ENCODE results near the gene JOSD1. TPM values are rescaled to one million over a fixed set of nuclear protein-coding genes. Genes with fewer than 3 reads are reported as not detected.

The JOSD1 gene
- total RNA-seq, result 74.6 and 77.6 TPM in 2 replicates

DNA sequence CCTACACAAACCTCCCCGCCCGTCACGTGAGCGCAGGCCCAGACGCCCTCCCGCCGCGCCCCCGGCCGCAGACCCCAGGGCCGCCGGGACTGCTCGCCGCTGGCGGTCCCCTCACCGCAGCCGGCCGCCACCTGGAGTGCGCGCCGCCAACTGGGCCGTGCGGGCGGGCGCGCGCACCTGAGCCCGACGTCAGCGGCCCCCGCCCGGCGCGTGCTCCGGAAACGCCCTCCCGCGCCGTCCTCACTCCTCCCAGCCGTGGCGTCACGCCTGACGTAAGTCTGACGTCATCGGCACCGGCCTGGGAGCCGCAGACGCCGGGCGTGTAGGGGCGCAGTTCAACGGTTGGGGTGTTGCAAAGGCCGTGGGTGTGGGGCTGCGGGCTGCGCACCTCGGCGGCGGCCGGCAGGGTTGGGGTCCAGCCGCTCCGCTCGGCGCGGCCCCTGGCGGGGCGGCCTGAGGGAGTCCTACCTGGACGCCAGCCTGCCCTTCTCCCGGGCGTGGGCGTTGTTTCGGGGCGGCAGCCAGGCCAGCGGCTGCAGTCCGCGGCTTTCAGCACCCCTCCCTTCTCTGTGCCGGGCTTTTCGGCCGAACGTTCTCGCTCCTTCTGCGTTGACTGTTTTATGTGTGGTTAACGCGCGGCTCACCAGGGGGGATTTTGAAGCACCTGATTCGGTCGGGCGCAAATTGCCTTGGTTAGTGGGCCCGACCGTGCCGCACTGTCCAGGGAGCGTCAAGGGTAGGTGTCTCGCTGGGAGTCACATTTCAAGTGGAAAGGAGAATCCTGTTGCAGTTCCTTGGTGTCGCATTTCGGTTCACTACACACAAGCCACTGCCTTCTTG, at the start of gene JOSD1:
Gene JOSD1 (minus strand): TSS at position 155 of the 840 bp plus-strand sequence. CDS start 956 bp downstream, outside the sequence.
- intact Hi-C loops (cut with micrococcal nuclease), result loop anchor here (1.0 to 2.0 kb wide), 4 partner anchors 20 to 1476 kb away; partner anchors contain the start of genes CBY1, DDX17, FAM227A and TNRC6B

DNA sequence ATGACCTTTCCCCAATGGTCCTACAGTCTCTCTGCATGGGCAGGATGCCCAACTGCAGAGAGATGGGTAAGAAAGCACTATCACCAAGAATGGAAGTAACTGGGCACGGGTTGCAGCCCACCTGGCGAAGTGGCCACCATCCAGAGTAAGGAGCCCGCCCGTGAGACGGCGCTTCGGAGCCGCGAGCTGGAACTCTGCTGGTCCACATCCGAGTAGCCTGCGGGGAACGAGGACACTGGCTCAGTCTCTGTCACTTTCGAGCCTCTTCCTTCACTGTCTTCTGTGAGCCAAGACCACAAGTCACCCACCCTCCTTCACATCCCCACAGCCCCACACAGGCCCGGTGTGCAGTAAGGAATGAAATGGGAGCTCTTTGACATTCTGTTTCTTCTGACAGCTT, 49.4 kb upstream of the JOSD1 start:
- intact Hi-C loops (cut with micrococcal nuclease), result loop anchor here (2.0 to 10.0 kb wide), 3 partner anchors 15 to 237 kb away; partner anchors contain the start of gene APOBEC3A

DNA sequence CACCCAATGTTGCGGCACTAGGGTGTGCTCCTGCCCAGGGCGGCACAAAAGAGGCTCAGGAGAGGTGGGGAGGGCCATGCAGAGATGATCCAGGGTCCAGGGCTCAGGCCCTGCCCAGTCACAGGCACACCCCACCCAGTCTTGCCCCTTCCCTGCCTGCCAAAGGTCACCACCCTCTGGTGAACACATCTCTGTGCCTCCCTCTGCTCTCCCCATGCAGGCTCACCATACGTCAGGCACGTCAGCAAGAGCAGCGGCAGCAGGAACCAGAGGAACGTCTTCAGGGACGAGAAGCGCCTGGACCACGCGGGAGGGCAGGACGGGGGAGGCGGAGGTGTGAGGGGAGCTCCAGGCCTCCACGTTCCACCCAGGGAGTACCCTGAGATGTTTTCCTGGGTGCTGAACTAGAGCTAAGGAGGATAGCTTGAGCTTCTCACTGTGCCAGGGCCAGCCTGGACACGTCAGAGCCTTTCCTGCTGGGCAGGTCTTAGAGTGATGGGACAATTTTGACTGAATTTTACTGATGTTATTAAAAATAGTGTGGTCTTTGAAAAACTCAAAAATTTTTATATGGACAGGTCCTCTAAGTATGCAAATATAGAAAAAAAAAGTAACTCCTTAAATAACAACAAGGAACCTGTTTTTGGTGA, 47.9 kb upstream of the JOSD1 start:
- intact Hi-C loops (cut with micrococcal nuclease), result no loop called here

DNA sequence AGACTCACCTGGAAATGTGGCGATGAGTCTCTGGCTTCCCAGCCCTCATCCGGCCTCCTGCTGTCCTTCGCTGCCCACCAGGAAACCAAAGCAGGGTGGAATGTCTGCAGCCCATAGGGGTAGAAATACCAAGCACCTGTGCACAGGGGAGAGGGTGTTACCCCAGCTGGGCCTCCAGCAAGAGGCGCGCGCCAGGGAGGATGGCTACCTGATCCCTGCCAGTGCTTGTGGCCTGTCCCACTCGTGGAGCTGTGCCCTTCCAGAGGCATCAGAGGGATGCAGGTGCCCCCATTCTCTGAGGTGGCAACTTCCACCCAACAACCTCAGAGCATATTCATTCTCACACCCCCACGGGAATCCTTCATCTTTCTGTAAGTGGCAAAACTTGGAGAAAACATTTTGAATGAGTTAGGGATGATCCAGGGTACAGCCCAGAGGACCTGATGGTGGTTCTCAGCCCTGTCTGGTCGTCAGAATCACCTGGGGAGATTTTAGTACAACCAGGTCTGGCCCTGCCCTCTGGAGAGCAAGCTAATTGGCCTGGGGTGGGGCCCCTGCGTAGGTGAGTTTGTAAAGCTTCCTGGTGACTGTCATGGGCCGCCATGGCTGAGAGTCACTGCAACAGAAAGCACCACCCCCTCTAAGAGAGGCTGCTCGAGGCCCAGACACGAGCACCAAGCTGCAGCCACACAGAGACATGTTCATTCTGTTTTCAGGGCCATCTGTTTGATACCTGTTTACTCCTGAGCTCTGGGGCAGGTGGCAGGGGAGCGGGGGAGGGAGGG, 45.1 kb upstream of the JOSD1 start:
- intact Hi-C loops (cut with micrococcal nuclease), result no loop called here

DNA sequence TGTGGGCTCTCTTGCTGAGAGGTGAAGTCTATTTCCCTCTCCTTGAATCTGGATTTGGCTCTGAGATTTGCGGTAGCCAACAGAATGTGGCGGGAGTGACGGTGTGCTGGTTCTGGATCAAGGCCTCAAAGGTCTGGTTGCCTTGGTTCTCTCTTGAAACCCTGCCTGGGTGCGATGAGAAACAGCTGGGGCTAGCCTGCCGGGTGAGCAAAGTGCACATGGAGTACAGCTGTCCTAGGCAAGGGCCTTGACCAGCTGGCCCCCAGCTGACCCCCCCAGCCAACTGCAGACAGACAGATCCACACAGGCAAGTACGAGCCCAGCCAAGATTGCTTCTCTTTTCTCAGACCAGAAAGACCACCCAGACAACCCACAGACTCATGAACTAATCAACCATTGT, 44.2 kb upstream of the JOSD1 start:
- intact Hi-C loops (cut with micrococcal nuclease), result no loop called here

DNA sequence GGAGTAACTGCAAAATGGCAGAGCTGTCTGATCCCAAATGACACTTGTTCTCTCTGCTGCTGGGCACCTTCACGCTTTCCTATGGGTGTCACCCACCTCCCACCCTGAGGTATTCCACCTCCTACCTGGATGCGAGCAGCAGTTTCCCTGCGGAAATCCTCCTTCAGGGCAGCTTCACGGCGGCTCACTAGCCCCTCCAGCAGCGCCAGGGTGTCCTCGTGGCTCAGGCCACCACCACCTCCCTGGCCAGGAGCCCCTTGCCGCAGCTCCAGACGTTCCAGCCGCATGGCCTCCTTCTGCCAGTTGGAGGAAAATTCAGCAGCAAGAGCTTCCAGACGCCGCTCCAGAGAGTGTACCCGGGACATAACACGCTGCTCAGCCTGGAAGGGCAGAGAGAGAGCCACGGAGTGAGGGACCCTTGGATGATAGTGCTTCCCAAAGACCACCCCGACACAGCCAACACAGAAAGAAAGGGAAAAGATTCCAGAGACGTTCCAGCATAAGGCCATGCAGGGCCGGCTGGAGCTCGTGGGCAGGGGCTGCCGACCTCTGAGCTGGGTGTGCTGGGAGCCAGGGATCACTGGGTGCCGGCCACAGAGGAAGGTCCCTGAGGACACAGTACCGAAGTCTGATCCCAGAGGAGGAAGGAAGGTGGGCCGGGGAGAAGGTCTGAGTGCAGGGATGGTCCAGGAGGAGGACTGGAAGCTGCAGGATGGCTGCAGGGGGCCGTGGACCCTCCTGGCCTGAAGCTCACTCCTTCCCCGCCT, 41.6 kb upstream of the JOSD1 start:
- intact Hi-C loops (cut with micrococcal nuclease), result no loop called here

DNA sequence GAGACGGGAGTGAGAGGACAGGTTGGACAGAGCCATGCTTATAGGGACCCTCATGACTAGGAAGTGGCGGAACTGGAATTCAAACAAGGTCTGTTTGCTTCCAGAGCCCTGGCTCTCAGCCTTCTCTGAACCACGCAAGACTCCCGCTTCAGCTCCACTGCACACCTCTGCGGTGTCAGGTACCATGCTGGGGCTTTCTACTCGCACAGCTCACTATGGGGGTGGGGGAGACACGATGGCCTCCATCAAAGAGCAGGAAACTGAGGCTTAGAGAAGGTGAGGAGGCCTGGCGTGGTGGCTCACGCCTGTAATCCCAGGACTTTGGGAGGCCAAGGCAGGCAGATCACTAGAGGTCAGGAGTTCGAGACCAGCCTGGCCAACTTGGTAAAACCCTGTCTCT, 40.8 kb upstream of the JOSD1 start:
- intact Hi-C loops (cut with micrococcal nuclease), result no loop called here

DNA sequence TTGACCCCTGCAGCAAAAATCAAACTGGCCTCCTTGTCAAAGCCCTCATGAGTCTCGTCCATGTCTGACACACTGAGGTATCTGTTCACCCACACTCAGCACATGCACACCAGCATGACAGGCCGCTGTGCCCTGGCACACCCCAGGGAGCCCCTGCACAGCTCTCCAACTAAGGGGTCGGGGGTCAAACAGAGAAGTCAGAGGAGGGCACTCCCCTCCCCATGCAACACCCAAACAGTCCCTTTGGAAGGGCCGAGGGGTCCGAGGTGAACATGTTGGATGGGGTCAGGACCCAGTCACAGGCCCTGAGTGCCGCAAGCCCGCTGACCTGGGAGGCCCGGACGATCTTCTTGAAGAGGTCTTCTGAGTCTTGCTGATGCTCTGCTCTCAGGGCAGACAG, 40.4 kb upstream of the JOSD1 start:
- intact Hi-C loops (cut with micrococcal nuclease), result no loop called here

DNA sequence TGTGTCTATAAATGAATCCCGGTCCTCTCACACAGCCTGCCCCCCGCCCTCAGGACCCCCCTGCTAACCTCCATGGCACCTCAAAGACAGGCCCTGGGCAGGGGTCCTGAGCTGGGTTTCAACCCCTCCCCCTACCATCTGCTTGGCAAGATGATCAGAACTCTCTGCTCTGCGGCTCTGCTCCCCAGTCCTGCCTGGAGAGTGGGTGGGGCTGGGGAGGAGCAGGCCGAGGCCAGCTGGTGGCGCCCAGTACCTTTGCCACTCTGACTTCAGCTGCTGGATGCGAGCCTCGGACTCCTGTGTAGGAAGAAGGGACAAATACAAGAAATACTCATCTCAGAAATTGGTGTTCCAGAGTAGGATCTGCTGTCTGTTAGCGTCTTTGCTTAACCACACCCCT, 40.0 kb upstream of the JOSD1 start:
- intact Hi-C loops (cut with micrococcal nuclease), result no loop called here

DNA sequence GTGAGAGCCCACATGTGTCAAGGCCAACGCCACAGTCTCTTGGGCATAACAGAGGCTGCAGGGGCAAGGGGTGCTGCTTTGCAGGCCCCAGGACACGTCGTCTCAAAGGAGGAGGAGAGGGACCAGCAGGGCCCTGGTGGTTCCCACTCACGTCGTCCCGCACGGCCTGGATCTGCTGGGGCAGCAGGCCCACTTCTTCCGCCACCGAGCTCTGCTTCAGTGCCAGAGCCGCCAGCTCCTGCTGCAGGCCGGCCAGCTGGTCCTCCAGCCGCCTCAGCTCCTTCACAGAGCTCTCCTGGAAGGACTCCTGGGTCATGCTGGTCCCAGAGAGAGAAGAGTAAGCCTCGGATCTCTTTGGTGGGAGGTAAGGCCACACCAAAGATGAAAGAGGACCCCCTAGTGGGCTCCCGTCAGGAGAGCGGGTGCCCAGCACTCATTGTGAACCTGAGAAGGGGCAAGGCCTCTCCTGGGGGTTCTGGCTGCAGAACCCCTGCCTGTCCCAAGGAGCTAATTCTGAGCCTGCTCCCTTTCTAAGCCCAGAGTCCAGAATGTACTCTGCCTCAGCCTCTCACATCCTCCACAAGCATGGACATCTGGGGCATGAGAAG, 39.5 kb upstream of the JOSD1 start:
- intact Hi-C loops (cut with micrococcal nuclease), result no loop called here

DNA sequence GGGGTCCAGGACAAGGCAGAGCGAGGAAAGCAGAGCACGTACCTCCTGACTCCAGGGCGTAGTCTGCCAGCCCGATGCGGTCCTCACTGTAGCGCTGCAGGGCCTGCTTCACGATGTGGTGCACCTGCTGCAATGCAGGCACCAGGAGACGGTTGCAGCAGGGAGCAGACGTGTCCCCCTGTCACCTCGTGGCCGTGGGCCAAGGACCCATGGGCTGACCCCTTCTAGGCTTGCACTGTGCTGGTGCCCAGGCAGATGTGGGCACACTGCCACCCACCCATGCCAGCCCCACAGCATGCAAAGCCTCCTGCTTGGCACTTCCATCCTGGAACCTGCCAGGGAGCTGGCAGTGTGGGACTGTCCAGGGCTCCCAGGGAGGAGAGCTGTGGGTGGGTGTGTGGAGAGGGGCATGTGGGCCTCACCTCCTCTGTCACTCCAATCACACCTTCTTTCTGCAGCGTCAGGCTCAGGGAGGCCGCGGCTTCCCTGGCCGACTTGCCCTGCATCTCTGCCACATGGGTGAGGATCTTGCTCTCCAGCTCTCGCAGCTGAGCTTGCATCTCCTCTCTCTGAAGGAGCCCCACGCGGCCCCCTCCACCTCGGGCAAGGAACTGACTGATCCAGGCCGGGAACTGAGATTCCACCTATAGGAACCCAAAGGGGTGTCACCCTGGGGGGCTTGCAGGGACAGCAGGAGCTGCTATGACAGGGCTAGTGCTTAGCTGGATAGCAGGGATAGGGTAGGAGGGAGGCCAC, 38.7 kb upstream of the JOSD1 start:
- intact Hi-C loops (cut with micrococcal nuclease), result no loop called here

DNA sequence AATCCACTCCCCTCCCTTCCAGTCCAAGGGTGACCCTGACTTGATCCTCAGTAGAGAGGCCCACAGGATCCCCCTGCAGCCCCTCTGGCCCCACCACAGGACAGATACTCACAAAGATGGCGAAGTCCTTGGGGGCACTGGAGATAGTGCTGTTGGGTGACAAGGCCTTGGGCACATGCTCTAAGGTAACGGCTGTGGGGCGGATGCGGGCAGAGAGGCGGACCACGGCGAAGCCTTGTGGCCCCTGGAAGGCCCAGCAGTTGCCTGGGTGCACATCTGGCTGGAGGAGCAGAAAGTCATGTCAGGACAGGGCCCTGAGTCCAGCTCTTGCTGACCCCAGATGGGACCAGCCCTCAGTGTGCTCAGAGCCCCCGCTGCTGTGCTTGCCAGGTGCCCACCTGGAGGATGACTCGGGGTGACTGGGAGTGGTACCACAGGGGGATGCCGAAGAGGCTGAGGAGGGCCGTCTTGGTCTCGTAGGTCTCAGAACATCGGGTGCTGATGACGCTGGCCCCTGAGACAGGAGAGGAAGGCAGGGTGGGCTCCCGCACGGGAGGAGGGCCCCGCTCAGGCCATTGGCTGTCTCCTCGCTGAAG, 37.8 kb upstream of the JOSD1 start:
- intact Hi-C loops (cut with micrococcal nuclease), result no loop called here

DNA sequence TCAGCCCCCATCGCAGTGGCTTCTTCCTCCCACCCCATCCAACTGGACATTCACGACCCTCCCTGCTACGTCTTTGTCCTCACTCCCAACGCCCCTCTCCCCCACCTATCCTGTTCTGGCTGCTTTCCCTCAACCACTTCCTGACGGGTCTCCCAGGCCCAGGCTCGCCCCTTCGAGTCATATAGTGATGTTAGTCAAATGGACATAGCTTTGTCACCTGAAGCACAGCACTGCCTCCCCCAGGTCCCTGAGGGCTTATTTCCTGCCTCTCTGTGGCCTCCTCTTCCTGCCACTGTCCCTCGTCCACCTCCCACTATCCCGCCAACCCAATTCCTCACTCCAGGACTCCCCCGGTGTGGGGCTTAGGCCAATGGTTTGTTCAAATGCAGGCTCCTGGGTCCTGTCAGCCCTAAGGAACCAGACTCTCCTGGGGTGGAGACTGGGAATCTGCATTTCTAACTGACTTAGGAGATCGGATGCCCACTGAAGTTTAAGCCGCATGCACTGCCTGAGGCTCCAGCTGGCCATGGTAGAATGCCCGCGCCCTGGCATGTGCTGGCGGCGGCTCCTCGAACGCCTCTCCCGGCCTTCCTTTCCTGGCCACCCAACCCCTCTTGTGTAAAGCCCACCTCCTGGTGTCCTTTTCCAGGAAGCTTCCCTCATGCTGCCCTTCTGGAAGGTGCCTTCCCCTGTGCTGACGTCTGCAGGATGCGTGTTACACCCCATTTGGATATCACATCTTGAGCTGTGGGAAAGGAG, 36.7 kb upstream of the JOSD1 start:
- intact Hi-C loops (cut with micrococcal nuclease), result no loop called here

DNA sequence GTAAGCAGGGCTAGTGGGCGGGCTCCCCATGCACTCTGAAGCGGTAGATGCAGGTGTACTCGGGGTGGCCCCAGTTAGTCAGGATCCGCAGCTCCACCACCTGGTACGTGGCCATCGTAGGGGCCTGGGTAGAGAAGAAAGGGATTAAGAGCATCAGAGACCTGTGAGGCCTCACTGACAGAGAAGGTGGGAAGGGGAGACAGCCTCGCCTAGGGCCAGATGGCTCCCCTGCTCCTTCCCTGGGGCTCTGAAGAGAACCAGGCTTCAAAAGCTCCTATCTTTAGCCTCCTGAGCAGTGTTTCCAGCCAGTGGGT, 35.5 kb upstream of the JOSD1 start:
- intact Hi-C loops (cut with micrococcal nuclease), result no loop called here

DNA sequence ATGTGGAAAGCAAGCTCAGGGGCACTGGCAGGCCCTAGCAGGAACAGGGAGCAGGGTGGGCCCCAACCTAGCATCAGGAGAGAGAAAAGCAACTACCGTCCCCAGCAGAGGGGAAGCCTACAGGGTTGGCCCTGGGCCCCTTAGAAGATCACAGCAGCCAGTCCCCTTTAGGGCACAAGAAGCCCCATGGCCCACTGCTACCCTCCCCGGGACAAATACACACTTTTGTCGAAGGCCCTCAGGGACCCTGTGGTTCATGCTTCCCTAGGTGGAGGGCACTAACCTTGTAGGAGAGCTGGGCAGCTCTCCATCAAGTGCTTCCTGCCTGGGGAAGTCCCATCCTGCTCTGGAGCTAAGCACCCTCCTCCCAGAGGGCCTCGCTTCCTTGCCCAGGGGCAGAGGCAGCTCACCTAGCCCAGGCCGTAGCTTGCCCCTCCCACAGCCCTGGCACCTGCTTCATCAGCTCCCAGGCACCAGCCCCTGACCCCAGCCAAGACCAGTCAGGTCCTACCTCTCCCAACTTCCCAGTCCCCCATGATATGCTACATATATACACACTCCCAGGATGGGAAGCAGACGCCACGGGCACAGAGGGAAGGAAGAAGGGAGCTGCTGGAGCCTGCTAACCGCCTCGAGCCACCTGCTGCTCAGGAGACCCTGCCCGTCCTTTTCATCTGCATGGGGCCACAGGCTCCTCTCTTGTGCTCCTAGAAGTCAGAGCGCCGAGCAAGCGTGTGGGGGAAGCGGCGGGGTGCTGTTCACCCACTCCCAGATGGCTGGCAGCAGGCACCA, 34.9 kb upstream of the JOSD1 start:
- intact Hi-C loops (cut with micrococcal nuclease), result loop anchor here (2.0 kb wide), 1 partner anchor 15 kb away; no protein-coding TSS in a partner anchor

DNA sequence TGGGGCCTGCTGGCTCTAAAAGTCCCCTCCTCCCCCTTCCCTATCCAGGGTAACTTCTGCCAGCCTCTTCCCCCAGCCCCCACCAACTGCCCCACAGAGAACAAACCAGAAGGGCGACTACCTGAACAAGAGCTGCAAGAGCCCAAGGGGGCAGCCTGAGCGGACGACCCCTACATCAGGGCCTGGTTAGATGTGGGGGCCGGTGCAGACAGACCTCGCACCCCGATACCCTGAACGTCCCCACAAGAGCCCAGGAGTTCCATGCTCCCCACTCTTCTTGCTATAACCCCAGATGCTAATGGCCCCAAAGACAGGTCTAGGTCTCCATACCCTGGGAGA, 34.4 kb upstream of the JOSD1 start:
- intact Hi-C loops (cut with micrococcal nuclease), result loop anchor here (2.0 kb wide), 1 partner anchor 16 kb away; no protein-coding TSS in a partner anchor

DNA sequence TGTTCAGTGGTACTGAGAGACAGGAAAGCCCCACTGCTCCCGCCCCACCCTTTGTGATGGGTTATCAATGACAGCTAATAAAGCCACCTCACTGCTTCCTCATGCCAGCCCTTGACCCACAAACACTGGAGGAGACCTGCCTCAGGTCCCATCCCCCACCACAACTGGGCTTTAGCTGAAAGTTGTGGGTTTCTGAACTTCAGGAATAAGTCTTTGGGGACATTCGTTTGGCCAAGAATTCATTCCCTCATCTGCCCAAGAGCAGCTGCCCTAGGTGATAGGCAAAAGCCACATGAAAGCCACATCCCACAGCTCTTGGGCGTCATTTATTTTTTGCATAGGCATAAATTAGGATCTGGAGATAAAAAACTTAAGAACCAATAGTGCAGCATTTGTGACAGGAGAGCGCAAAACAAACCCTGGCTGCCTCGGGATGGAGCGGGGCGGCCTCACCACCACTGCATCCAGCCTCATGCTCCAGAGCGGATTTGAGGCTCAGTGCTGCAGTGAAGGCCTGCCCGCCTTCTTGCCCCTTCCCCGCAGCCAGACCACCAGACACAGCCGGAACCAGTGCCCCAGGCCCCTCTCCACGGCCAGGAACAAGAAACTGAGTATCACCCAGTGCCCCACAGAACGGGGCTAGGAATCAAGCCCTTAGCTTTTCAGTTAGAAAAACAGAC, 33.8 kb upstream of the JOSD1 start:
- intact Hi-C loops (cut with micrococcal nuclease), result loop anchor here (2.0 kb wide), 1 partner anchor 16 kb away; no protein-coding TSS in a partner anchor

Measured in T-helper 1 cell treated with Interleukin-12 subunit alpha and Interleukin-12 subunit beta and Interleukin-4 antibody, amounts not matched to agents 30 ng/mL and 1 ng/mL, for 36 hours (primary cell).